Smooth muscle cell (in vitro differentiated cells): ENCODE data around the gene KPNA6. TPM values are rescaled to one million over a fixed set of nuclear protein-coding genes. Genes with fewer than 3 reads are reported as not detected.

Experiments used
- DNase-seq: peaks from one replicate; lab custom pipeline; 2025; ENCODE audit not compliant: unreplicated experiment; lab: John Stamatoyannopoulos, UW
- H2AFZ ChIP-seq: fragments of 200-600 bp; sonication (generic); 2 replicates; pipeline ENCODE4 v1.6.0; 2016; ENCODE audit warnings: antibody characterized with exemption, low read depth, mild to moderate bottlenecking
- H3F3A ChIP-seq: fragments of 200-600 bp; sonication (generic); 2 replicates; pipeline ENCODE4 v1.6.0; 2017; ENCODE audit warnings: antibody characterized with exemption, low read depth
- H3K27ac ChIP-seq: fragments of 200-600 bp; sonication (generic); 2 replicates; pipeline ENCODE4 v1.5.1; 2016; ENCODE audit warnings: low read depth, mild to moderate bottlenecking
- H3K27me3 ChIP-seq: fragments of 200-600 bp; sonication (generic); 2 replicates; pipeline ENCODE4 v1.6.1; 2016; ENCODE audit warnings: low read depth, mild to moderate bottlenecking
- H3K36me3 ChIP-seq: fragments of 200-600 bp; sonication (generic); 2 replicates; pipeline ENCODE4 v1.5.1; 2016; ENCODE audit warnings: low read depth
- H3K4me1 ChIP-seq: fragments of 200-600 bp; sonication (generic); 2 replicates; pipeline ENCODE4 v1.5.1; 2016; ENCODE audit warnings: low read depth
- H3K4me2 ChIP-seq: fragments of 200-600 bp; sonication (generic); 2 replicates; pipeline ENCODE4 v1.6.0; 2016; ENCODE audit warnings: mild to moderate bottlenecking
- H3K4me3 ChIP-seq: fragments of 200-600 bp; sonication (generic); 2 replicates; pipeline ENCODE4 v1.5.1; 2016; ENCODE audit warnings: mild to moderate bottlenecking
- H3K79me2 ChIP-seq: fragments of 200-600 bp; sonication (generic); 2 replicates; pipeline ENCODE4 v1.6.0; 2016; ENCODE audit warnings: low read depth, mild to moderate bottlenecking
- H3K9ac ChIP-seq: fragments of 200-600 bp; sonication (generic); 2 replicates; pipeline ENCODE4 v1.6.0; 2016; ENCODE audit warnings: low read depth
- H3K9me3 ChIP-seq: fragments of 200-600 bp; sonication (generic); replicated peaks from 2 replicates; pipeline ENCODE4 v1.5.1; 2016; ENCODE audit warnings: low read depth
- H4K20me1 ChIP-seq: fragments of 200-600 bp; sonication (generic); 2 replicates; pipeline ENCODE4 v1.6.0; 2016; ENCODE audit warnings: low read depth
- WGBS: methylation state at CpG from one replicate; pipeline ENCODE4 v1.1.7; 2016; ENCODE audit warnings: low lambda C conversion rate; 5-methylcytosine and 5-hydroxymethylcytosine counted together
- polyA plus RNA-seq: library from polyadenylated mRNA; unstranded; fragments of >200 nt; fragmentation: Nextera tagmentation; extraction: Ambion mirVana; gene quantifications from 2 replicates; pipeline ENCODE4 v1.2.1, GENCODE V29; 2016
- total RNA-seq: library from RNA; depleted of rRNA; stranded (reverse); fragments of >200 nt; gene quantifications from 2 replicates; pipeline ENCODE4 v1.2.3, GENCODE V29; 2014
- TF ChIP-seq, protein P1 (sequence below): fragments of 200-600 bp; sonication (generic); IDR thresholded peaks from 2 replicates; pipeline ENCODE4 v1.5.1; 2017; ENCODE audit warnings: borderline replicate concordance, mild to moderate bottlenecking, antibody characterized with exemption; ENCODE audit not compliant: insufficient read depth, poor library complexity, severe bottlenecking

KPNA6 gene
- total and polyA plus RNA-seq, 2 experiments from 2014 or later = 29.1 to 35.8 TPM

DNA sequence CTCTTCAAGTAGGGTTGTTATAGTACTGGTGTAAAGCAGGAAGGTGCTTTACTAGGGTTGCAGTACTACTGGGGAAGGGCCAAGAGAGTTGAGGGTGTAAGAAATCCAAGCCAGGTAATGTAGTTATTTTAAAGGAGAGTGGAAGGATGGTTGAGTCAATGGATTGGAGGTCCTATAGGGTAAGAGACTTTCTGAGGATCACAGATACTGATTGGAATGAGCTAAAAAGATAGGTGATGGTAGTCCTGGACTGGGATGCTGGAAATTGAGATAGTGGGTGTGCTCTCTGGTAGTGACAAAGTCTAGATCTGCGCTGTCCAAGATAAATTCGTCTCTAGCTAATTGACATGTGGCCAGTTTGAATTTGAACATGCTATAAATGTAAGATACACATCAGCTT is 78.6 kb downstream of the KPNA6 start:
- TF ChIP-seq, protein P1, sequence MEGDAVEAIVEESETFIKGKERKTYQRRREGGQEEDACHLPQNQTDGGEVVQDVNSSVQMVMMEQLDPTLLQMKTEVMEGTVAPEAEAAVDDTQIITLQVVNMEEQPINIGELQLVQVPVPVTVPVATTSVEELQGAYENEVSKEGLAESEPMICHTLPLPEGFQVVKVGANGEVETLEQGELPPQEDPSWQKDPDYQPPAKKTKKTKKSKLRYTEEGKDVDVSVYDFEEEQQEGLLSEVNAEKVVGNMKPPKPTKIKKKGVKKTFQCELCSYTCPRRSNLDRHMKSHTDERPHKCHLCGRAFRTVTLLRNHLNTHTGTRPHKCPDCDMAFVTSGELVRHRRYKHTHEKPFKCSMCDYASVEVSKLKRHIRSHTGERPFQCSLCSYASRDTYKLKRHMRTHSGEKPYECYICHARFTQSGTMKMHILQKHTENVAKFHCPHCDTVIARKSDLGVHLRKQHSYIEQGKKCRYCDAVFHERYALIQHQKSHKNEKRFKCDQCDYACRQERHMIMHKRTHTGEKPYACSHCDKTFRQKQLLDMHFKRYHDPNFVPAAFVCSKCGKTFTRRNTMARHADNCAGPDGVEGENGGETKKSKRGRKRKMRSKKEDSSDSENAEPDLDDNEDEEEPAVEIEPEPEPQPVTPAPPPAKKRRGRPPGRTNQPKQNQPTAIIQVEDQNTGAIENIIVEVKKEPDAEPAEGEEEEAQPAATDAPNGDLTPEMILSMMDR = no peak
- Histone ChIP-seq H3F3A (no peaks in the 10 kb centered on the region), H3K9me3 (no peaks in the 10 kb centered on the region), H2AFZ (no peak overlapping the region), H4K20me1 (peaks cover 90% of the 10 kb centered on the region), H3K27me3 (no peaks in the 10 kb centered on the region), H3K27ac (no peak overlapping the region), H3K9ac (no peak overlapping the region), H3K4me1 (peaks cover 4% of the 10 kb centered on the region), H3K4me3 (no peak overlapping the region), H3K4me2 (no peak overlapping the region), H3K79me2 (peaks cover 64% of the 10 kb centered on the region), H3K36me3 (peaks cover 5% of the 10 kb centered on the region)
- 96% methylated on average over 2 of the region's 2 CpGs for WGBS
- no peak for DNase-seq

DNA sequence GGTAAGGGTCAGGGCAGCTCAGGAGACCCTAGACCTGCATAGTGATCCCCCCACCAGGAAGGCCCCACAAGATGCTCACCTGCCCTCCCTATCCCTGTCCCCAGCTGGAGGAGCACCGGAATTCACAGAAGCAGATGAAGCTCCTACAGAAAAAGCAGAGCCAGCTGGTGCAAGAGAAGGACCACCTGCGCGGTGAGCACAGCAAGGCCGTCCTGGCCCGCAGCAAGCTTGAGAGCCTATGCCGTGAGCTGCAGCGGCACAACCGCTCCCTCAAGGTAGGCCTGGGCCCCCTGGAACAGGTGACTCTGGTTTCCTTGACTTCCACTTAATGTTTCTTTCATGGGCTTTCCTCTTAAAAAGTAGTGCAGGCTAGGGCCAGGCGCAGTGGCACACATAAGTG is 80.0 kb downstream of the KPNA6 start:
- DNase-seq = no peak
- Histone ChIP-seq H3K27me3 (no peaks in the 10 kb centered on the region), H3K4me1 (no peaks in the 10 kb centered on the region), H3K9ac (no peak overlapping the region), H3K36me3 (peaks cover 5% of the 10 kb centered on the region), H2AFZ (no peak overlapping the region), H4K20me1 (peaks cover 87% of the 10 kb centered on the region), H3K9me3 (no peaks in the 10 kb centered on the region), H3F3A (no peaks in the 10 kb centered on the region), H3K79me2 (peaks cover 51% of the 10 kb centered on the region), H3K4me3 (no peak overlapping the region), H3K27ac (no peak overlapping the region), H3K4me2 (no peak overlapping the region)
- WGBS = 96% methylated on average over 9 of the region's 9 CpGs
- TF ChIP-seq, protein P1 = no peak

DNA sequence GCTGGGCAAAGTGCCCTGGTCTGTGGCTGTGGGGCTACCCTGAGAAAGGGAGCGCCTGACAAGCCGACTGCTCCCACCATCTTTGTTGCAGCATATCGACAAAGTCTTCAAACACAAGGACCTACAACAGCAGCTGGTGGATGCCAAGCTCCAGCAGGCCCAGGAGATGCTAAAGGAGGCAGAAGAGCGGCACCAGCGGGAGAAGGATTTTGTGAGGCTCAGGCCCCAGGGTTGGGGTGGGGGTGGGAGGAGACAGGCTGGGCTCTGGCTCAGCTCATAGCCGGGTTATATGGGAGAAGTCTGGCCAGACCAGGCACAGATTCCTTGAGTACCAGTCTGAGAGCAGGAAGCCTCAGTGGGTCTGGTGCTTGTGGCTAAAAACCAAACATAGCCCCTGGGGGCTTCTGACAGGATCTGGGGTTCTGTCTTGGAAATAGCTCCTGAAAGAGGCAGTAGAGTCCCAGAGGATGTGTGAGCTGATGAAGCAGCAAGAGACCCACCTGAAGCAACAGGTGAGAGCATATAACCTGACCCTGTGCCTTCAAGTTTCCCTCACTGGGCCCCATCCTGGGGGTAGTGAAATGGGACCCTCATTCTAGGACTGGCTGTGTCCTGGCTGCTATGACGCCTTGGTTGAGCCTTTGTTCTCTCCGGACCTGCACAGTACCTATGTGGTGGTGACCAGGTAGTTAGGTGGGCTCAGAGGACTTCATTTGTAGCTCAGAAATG is 84.5 kb downstream of the KPNA6 start:
- no peak overlapping the region for H3K27ac ChIP-seq
- H4K20me1 ChIP-seq = peaks cover 53% of the 10 kb centered on the region
- no peak overlapping the region for H3K4me3 ChIP-seq
- 97% methylated on average over 8 of the region's 8 CpGs for WGBS
- no peaks in the 10 kb centered on the region for H3K4me1 ChIP-seq
- TF ChIP-seq, protein P1 = no peak
- no peaks in the 10 kb centered on the region for H3K27me3 ChIP-seq
- no peak overlapping the region for H3K4me2 ChIP-seq
- DNase-seq = no peak
- H3F3A ChIP-seq = peaks cover 20% of the 10 kb centered on the region
- peaks cover 9% of the 10 kb centered on the region for H3K36me3 ChIP-seq
- H2AFZ ChIP-seq = no peak overlapping the region
- peaks cover 8% of the 10 kb centered on the region for H3K79me2 ChIP-seq
- no peaks in the 10 kb centered on the region for H3K9me3 ChIP-seq
- no peak overlapping the region for H3K9ac ChIP-seq

DNA sequence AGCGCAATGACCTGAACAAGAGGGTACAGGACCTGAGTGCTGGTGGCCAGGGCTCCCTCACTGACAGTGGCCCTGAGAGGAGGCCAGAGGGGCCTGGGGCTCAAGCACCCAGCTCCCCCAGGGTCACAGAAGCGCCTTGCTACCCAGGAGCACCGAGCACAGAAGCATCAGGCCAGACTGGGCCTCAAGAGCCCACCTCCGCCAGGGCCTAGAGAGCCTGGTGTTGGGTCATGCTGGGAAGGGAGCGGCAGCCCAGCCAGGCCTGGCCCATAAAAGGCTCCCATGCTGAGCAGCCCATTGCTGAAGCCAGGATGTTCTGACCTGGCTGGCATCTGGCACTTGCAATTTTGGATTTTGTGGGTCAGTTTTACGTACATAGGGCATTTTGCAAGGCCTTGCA is 87.1 kb downstream of the KPNA6 start:
- 95% methylated on average over 6 of the region's 6 CpGs for WGBS
- H3K27ac ChIP-seq = no peak overlapping the region

More for the DNA sequence above, 87.1 kb downstream of the KPNA6 start:
- DNase-seq = no peak
- Histone ChIP-seq H3K4me1 (peaks cover 11% of the 10 kb centered on the region), H3K27me3 (no peaks in the 10 kb centered on the region), H3K36me3 (peaks cover 9% of the 10 kb centered on the region), H3K4me2 (no peak overlapping the region), H3K9ac (no peak overlapping the region), H3K4me3 (no peak overlapping the region), H3K79me2 (no peaks in the 10 kb centered on the region), H4K20me1 (peaks cover 27% of the 10 kb centered on the region), H2AFZ (no peak overlapping the region), H3F3A (peaks cover 33% of the 10 kb centered on the region), H3K9me3 (no peaks in the 10 kb centered on the region)
- TF ChIP-seq, protein P1 = no peak
